Endothelial cell of umbilical vein (primary cell): Measurements from ENCODE around the gene FUT6. TPM values are rescaled to one million over a fixed set of nuclear protein-coding genes. Genes with fewer than 3 reads are reported as not detected.

Source experiments
- BruUV-seq: library from RNA; stranded (reverse); fragments of 400-500 nt; replicated peaks from 2 replicates; lab custom pipeline; 2021; lab: Mats Ljungman, UMichigan
- CTCF ChIA-PET: fragments of 300-600, 350-600 bp; sonication (Branson Sonifier 250); formaldehyde crosslinking; loops from one replicate; lab custom pipeline; 2021; ENCODE audit warnings: antibody characterized with exemption, inconsistent platforms; lab: Charles Lee
- POLR2A ChIA-PET: fragments of 300-600, 350-600 bp; sonication (Branson Sonifier 250); formaldehyde crosslinking; loops from one replicate; lab custom pipeline; 2021; ENCODE audit warnings: antibody characterized with exemption, inconsistent platforms; lab: Charles Lee
- DNase-seq: peaks from one replicate; pipeline ENCODE4 v3.0.0-alpha.2; 2011; ENCODE audit warnings: low read depth, low spot score
- FAIRE-seq: peaks from 2 replicates; lab custom pipeline; 2011; peaks lifted over from hg19 to GRCh38; lab: Jason Lieb, UNC
- H2AFZ ChIP-seq: 2 replicates; pipeline ENCODE4 v1.6.0; 2012; ENCODE audit warnings: low read depth, low read length, control low read depth, inconsistent platforms
- H3K27ac ChIP-seq: 2 replicates; pipeline ENCODE4 v1.5.1; 2011; ENCODE audit warnings: low read depth, mild to moderate bottlenecking, control low read depth, low read length, moderate library complexity; ENCODE audit not compliant: insufficient read depth
- H3K27me3 ChIP-seq, 2 experiments: 2 replicates each; pipeline versions ENCODE4 v1.6.0 to v1.6.1; 2011; ENCODE audit warnings: low read length in 2 of 2, mixed read lengths in 1 of 2; ENCODE audit not compliant: control insufficient read depth in 2 of 2, insufficient read depth in 2 of 2
- H3K36me3 ChIP-seq, 2 experiments: 2 replicates in 1 of 2; 3 replicates in 1 of 2; pipeline ENCODE4 v1.5.1; 2011; ENCODE audit warnings: low read length in 2 of 2, mild to moderate bottlenecking in 1 of 2, moderate library complexity in 1 of 2; ENCODE audit not compliant: control insufficient read depth in 2 of 2, insufficient read depth in 2 of 2; ENCODE audit errors: extremely low read depth in 1 of 2
- H3K4me1 ChIP-seq: 3 replicates; pipeline ENCODE4 v1.5.1; 2011; ENCODE audit warnings: mild to moderate bottlenecking, low read length; ENCODE audit not compliant: control insufficient read depth, insufficient read depth; ENCODE audit errors: extremely low read depth
- H3K4me2 ChIP-seq: 2 replicates; pipeline ENCODE4 v1.6.1; 2011; ENCODE audit warnings: low read length, control low read depth, mixed read lengths; ENCODE audit not compliant: insufficient read depth
- H3K4me3 ChIP-seq, 3 experiments: fragments of 200-600 bp in 1 of 3; sonication (generic), shearing (Covaris generic) in 1 of 3; replicated peaks in 1 of 3; 2 replicates each; pipeline ENCODE4 v1.5.1; 2011 to 2016; ENCODE audit warnings: control low read depth in 3 of 3, low read length in 3 of 3, mild to moderate bottlenecking in 2 of 3, inconsistent platforms in 1 of 3, low read depth in 1 of 3, moderate library complexity in 1 of 3; ENCODE audit not compliant: insufficient read depth in 1 of 3
- H3K79me2 ChIP-seq: 2 replicates; pipeline ENCODE4 v1.6.0; 2012; ENCODE audit warnings: low read length, inconsistent platforms; ENCODE audit not compliant: control insufficient read depth, insufficient read depth
- H3K9ac ChIP-seq: replicated peaks from 2 replicates; pipeline ENCODE3; 2011; ENCODE audit warnings: low read length, control low read depth; ENCODE audit not compliant: insufficient read depth; ENCODE audit errors: extremely low read depth
- H3K9me1 ChIP-seq: replicated peaks from 3 replicates; pipeline ENCODE4 v1.6.0; 2011; ENCODE audit warnings: mild to moderate bottlenecking, low read length; ENCODE audit not compliant: control insufficient read depth, insufficient read depth; ENCODE audit errors: extremely low read depth
- H3K9me3 ChIP-seq: replicated peaks from 2 replicates; pipeline ENCODE4 v1.5.1; 2012; ENCODE audit warnings: low read length, inconsistent platforms; ENCODE audit not compliant: control insufficient read depth, insufficient read depth
- H4K20me1 ChIP-seq: replicated peaks from 2 replicates; pipeline ENCODE3; 2011; ENCODE audit warnings: mild to moderate bottlenecking, low read length; ENCODE audit not compliant: control insufficient read depth, insufficient read depth; ENCODE audit errors: extremely low read depth
- CTCF ChIP-seq, 2 donors: IDR thresholded peaks; 1 replicate in 1 of 2; 2 replicates in 1 of 2; pipeline ENCODE4 v1.5.1; 2011; ENCODE audit warnings: low read length in 2 of 2, mild to moderate bottlenecking in 2 of 2, moderate library complexity in 2 of 2, control low read depth in 1 of 2, inconsistent platforms in 1 of 2, low read depth in 1 of 2; ENCODE audit not compliant: insufficient read depth in 1 of 2; ENCODE audit errors: extremely low read depth in 1 of 2
- EZH2 ChIP-seq: IDR thresholded peaks from 2 replicates; pipeline ENCODE4 v1.6.1; 2012; ENCODE audit warnings: borderline replicate concordance, low read depth, mild to moderate bottlenecking, moderate library complexity, low read length, inconsistent platforms; ENCODE audit not compliant: severe bottlenecking
- GATA2 ChIP-seq: IDR thresholded peaks from 2 replicates; pipeline ENCODE4 v1.7.0; 2011; ENCODE audit warnings: low read depth, mild to moderate bottlenecking, moderate library complexity, mixed read lengths, low read length; ENCODE audit not compliant: insufficient read length, insufficient read depth
- POLR2A ChIP-seq: IDR thresholded peaks from 2 replicates; pipeline ENCODE4 v1.6.1; 2012; ENCODE audit warnings: low read depth, mild to moderate bottlenecking, control low read depth, low read length
- dilution Hi-C: fragments of 300-500 bp; cut with MboI; formaldehyde crosslinking; loops from one replicate; pipeline ENCODE4 v1.15.0; 2019; ENCODE audit warnings: low sequenced_read_pairs; ENCODE audit not compliant: extremely low pct_ligation_motif_present
- intact Hi-C: fragments of 100-400 bp; cut with micrococcal nuclease; formaldehyde crosslinking; loops from one replicate; pipeline ENCODE4 v1.10.0; 2022
- polyA plus RNA-seq, 4 experiments: library from polyadenylated mRNA; depleted of rRNA in 3 of 4; stranded (reverse) in 3 of 4; unstranded in 1 of 4; fragments of >200 nt; gene quantifications; 2 replicates each; pipeline versions ENCODE4 v1.2.1 to v1.2.3, GENCODE V29; 2011 to 2012; ENCODE audit warnings: missing spikeins in 1 of 4
- total RNA-seq: library from RNA; stranded (reverse); gene quantifications from 2 replicates; pipeline ENCODE4 v1.2.3, GENCODE V29; 2021

Gene FUT6
- total and polyA plus RNA-seq, 2 donors (not counting 3 experiments of a cell fraction or from before 2014, with no cell fraction given) = not detected

DNA sequence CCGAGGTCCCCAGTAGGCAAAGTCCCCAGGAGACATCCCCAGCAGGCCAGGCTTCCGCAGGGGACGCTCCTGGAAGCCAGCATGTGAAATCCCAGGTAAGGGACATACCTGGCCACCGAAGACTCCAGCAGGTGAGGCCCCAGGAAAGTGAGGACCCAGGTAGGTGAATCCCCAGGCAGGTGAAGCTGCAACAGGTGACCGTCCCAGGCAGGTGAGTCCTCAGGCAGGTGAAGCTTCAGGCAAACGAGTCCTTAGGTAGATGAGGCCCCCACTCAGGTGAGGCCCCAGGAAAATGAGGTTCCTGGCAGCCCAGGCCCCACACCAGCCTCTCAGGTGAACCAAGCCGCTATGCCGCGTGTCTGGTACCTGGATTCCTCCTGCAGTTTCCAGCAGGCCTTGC, 8.3 kb downstream of the FUT6 start:
- H3K4me2 ChIP-seq = no peak overlapping the region
- no TSS peak for BruUV-seq
- H3K4me1 ChIP-seq = peaks cover 7% of the 10 kb centered on the region
- no peaks in the 10 kb centered on the region for H3K9me1 ChIP-seq
- peaks cover 0 to 3% of the 10 kb centered on the region in 2 experiments for H3K27me3 ChIP-seq
- no peaks in the 10 kb centered on the region for H4K20me1 ChIP-seq
- intact Hi-C loops (no loop called here), dilution Hi-C loops (no loop called here)
- no peak overlapping the region for H3K27ac ChIP-seq
- ChIA-PET POLR2A (no interaction called here), CTCF (interaction anchor here (1.1 kb wide), 1 partner anchor 27 kb away, joined by 4 read pairs; no protein-coding TSS in a partner anchor)
- TF ChIP-seq CTCF (IDR thresholded peaks at IDR 0.05; ENCODE audit: extremely low read depth in 1 of 2, insufficient read depth in 1 of 2, low read depth in 1 of 2, low read length in 2 of 2) = no peak
- no peak for TF ChIP-seq EZH2
- no peak for TF ChIP-seq POLR2A
- no peak for TF ChIP-seq GATA2
- no peaks in the 10 kb centered on the region for H3K36me3 ChIP-seq
- no peaks in the 10 kb centered on the region for H3K9me3 ChIP-seq
- no peaks in the 10 kb centered on the region for H3K79me2 ChIP-seq
- DNase-seq (no peak), FAIRE-seq (no peak)
- no peak overlapping the region for H3K4me3 ChIP-seq
- no peak overlapping the region for H3K9ac ChIP-seq
- H2AFZ ChIP-seq = no peak overlapping the region
